22Rv1 (cell line): ENCODE results near the gene POU2AF2.

ENCODE experiments used
- H3K27ac ChIP-seq: fragments of 450-650 bp; 2 replicates; pipeline ENCODE4 v1.5.1; 2017
- ZFX ChIP-seq: fragments of 450-650 bp; IDR thresholded peaks from 2 replicates; pipeline ENCODE4 v1.6.1; 2017; ENCODE audit warnings: antibody characterized with exemption, borderline replicate concordance
- TF ChIP-seq, protein P1 (sequence below): fragments of 450-650 bp; IDR thresholded peaks from 2 replicates; pipeline ENCODE4 v1.5.1; 2017; ENCODE audit warnings: mild to moderate bottlenecking

POU2AF2 gene, protein sequence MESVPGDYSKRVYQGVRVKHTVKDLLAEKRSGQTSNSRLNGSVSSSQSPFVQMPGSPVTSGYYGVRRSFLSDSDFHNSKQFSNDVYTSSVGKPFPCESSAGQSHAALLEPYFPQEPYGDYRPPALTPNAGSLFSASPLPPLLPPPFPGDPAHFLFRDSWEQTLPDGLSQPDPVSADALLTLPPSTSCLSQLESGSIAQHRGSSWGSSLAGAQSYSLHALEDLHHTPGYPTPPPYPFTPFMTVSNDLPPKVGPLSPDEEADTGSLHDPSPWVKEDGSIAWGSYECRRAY

GRCh38 chr11:111245425-111245824 is at the start of gene POU2AF2:
Gene POU2AF2, plus strand, starts transcription at chr11:111245725. Its CDS starts 129 bp downstream, at chr11:111245854.
- no peak within 1 kb of the TSS for H3K27ac ChIP-seq
- TF ChIP-seq ZFX, result no peak
- TF ChIP-seq, protein P1, sequence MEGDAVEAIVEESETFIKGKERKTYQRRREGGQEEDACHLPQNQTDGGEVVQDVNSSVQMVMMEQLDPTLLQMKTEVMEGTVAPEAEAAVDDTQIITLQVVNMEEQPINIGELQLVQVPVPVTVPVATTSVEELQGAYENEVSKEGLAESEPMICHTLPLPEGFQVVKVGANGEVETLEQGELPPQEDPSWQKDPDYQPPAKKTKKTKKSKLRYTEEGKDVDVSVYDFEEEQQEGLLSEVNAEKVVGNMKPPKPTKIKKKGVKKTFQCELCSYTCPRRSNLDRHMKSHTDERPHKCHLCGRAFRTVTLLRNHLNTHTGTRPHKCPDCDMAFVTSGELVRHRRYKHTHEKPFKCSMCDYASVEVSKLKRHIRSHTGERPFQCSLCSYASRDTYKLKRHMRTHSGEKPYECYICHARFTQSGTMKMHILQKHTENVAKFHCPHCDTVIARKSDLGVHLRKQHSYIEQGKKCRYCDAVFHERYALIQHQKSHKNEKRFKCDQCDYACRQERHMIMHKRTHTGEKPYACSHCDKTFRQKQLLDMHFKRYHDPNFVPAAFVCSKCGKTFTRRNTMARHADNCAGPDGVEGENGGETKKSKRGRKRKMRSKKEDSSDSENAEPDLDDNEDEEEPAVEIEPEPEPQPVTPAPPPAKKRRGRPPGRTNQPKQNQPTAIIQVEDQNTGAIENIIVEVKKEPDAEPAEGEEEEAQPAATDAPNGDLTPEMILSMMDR, result no peak

GRCh38 chr11:111200010-111200534 is 45.5 kb upstream of the POU2AF2 start:
- H3K27ac ChIP-seq, result no peak overlapping the region
- TF ChIP-seq, protein P1, result no peak
- TF ChIP-seq ZFX, result no peak

GRCh38 chr11:111204211-111204610 is 41.3 kb upstream of the POU2AF2 start:
- TF ChIP-seq, protein P1, result no peak
- no peak for TF ChIP-seq ZFX
- H3K27ac ChIP-seq, result no peak overlapping the region

DNA sequence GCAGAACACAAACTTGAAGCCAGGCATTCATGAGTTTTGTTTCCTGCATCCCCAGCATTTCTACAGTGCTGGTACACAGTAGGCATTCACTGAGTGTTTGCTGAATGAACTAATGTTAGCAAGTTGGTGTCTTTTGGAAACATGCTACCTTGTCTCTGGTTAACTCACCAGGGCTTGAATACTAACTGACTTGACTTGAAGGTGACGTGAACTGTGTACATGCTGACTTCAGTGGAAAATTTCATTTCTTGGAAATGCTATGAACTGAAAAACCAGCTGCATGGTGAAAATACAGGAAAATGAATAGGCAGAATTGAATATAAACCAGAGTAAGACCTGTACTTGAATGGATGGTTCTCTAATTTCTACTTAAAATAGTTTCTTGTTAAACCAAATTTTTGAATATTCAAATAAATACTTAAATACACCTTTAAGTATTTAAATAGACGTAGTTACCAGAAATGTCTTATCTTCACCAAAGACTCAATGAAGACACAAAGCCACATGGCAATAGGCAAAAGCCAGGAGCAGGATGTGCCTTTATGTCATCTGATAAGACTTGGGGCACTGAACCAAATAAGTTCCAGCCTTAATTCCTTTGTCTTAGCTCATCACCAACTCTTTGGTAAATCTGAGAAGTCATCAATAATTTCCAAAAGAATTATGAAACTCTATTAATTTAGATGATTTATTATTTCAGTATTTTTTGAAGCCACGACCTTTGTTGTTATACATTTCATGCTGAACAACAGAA is 39.7 kb upstream of the POU2AF2 start:
- no peak overlapping the region for H3K27ac ChIP-seq
- TF ChIP-seq ZFX, result no peak
- TF ChIP-seq, protein P1, result no peak

- no peak overlapping the region for H3K27ac ChIP-seq
- TF ChIP-seq, protein P1, result no peak
- TF ChIP-seq ZFX, result no peak
Observed at GRCh38 chr11:111206472-111206871, 39.1 kb upstream of the POU2AF2 start.

DNA sequence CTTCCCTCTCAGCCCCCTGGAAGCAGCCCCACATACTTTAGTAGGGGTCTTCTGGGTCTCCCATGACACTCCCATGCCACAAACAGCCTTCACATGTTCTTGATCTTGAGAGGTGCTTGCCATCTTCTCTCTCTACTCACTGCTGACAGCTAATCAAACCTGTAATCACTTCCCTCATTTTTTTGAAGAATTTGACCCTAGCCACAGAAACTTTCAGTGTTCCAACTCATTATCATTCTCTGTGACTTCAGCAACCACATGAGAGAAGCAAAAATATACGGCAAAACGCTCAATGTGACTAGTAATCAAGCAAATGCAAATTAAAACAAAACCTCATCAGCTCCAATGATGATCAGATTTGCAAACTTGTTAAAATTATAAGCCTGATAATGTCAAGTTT is 38.3 kb upstream of the POU2AF2 start:
- H3K27ac ChIP-seq, result no peak overlapping the region
- TF ChIP-seq, protein P1, result no peak
- TF ChIP-seq ZFX, result no peak
